ENCODE data around the gene RSPO4.
"Not testable (repeated sequence)": the region's sequence is repeated elsewhere in the genome, so short reads cannot be mapped to it uniquely, and the experiment has no call there.

The RSPO4 gene

GRCh38 chr20:1005452-1006027 lies 3.4 kb upstream of the RSPO4 start:
- in situ Hi-C loops (cut with MboI; ENCODE audit: low sequenced_read_pairs): no loop called here

DNA sequence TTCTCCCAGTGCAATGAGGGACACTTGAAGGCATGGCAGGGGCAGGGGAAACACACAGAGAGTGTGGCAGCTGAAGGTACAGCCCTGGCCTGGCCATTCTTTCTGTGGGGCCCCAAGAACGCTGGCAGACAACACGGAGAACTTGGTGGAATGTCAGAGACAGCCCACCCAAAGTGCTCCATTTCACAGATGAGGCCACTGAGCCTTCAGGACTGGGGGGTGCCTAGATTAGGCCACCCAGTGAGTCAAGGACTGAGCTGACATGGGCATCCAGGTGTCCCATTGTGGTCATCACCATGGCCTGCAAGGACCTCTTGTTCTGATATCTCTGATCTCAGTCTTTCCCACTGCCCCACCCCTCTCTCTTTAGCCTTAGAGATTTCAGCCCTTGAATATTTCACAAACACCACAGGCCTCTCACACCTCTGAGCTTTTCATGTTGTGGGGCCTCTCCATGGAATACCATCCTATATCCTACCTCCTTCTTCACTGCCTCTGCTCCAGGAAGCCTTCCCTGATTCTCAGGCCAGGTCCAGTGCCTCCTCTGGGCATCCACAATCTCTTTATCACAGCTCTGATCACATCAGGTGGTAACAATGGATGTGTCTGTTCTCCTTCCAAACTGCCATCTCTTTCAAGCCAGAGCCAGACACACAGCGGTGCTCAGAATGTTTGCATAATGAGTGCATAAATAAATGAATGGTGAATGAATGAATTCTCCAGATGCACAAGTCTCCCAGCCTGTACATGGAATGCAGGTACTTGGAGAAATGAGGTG lies 2.0 kb upstream of the RSPO4 start:
- in situ Hi-C loops (cut with MboI; ENCODE audit: low sequenced_read_pairs): no loop called here

- in situ Hi-C loops (cut with MboI; ENCODE audit: low sequenced_read_pairs): no loop called here
Measured at GRCh38 chr20:1002682-1003561, 811 bp upstream of the RSPO4 start.

DNA sequence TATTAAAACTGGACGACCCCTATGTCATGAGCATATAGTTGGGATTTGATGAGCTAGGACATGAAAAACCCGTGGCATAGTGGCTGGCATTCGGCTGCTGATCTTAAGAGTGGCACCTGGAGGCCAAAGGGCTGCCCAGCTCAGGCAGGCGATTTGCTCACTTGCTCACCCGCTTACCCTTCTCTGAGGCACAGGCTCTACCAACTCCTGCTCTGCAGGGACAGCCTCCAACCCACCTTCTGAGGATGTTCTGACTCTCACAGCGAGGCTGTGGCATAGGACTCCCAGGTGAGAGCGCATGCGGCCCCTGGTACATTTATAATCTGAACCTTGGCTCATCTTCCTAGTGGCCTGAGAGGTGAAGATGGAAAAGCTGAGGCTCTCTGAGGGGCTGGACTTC lies 995 bp downstream of the RSPO4 start:
- in situ Hi-C loops (cut with MboI; ENCODE audit: low sequenced_read_pairs): no loop called here

GRCh38 chr20:998231-998830 lies 3.8 kb downstream of the RSPO4 start:
- in situ Hi-C loops (cut with MboI; ENCODE audit: low sequenced_read_pairs): no loop called here

GRCh38 chr20:997486-997885 lies 4.6 kb downstream of the RSPO4 start:
- in situ Hi-C loops (cut with MboI; ENCODE audit: low sequenced_read_pairs): no loop called here

DNA sequence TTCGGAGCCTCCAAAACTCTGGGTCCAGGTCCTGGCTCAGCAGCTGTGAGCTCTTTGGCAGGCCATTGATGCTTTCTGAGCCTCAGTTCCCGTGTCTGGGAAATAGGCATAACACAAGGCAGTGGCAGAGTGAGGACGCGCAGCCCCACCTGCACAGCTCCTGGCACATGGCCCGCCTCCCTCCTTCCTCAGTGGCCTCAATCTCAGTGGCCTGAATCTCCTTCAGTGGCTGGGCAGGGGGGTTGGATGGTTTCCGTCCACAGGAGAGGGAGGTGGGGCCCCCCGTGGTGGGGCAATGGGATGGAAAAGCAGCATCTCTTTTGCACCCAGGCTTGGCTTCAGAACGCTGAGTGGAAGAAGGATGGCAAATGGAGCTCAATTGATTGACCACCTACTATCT lies 5.1 kb downstream of the RSPO4 start:
- in situ Hi-C loops (cut with MboI; ENCODE audit: low sequenced_read_pairs): no loop called here

GRCh38 chr20:995170-995569 lies 6.9 kb downstream of the RSPO4 start:
- in situ Hi-C loops (cut with MboI; ENCODE audit: low sequenced_read_pairs): no loop called here

- in situ Hi-C loops (cut with MboI; ENCODE audit: low sequenced_read_pairs): no loop called here
Measured at GRCh38 chr20:992801-993535, 9.1 kb downstream of the RSPO4 start.

DNA sequence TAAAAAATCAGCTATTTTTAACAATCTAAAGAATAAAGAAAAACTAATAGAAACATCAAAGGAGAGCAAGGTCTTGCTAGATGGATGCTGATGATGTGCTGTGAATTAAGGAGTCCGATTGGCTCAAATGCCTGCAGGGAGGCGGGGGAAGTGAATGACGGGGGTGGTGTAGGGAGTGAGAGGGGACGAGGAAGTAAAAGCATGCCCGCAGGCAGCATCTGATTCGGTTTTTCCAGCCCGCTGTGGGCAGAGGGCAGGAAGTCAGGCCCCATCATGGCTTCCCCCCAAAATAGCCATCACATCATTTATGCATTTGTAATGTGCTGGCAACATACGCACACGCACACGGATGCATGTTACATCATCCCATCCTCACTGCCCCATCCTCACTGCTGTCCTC lies 10.3 kb downstream of the RSPO4 start:
- in situ Hi-C loops (cut with MboI; ENCODE audit: low sequenced_read_pairs): no loop called here

- in situ Hi-C loops (cut with MboI; ENCODE audit: low sequenced_read_pairs): no loop called here
Measured at GRCh38 chr20:990293-990959, 11.7 kb downstream of the RSPO4 start.

GRCh38 chr20:988272-988671 lies 13.8 kb downstream of the RSPO4 start:
- in situ Hi-C loops (cut with MboI; ENCODE audit: low sequenced_read_pairs): no loop called here

- in situ Hi-C loops (cut with MboI; ENCODE audit: low sequenced_read_pairs): no loop called here
Measured at GRCh38 chr20:987677-988076, 14.4 kb downstream of the RSPO4 start.

GRCh38 chr20:986733-987355 lies 15.3 kb downstream of the RSPO4 start:
- in situ Hi-C loops (cut with MboI; ENCODE audit: low sequenced_read_pairs): no loop called here

DNA sequence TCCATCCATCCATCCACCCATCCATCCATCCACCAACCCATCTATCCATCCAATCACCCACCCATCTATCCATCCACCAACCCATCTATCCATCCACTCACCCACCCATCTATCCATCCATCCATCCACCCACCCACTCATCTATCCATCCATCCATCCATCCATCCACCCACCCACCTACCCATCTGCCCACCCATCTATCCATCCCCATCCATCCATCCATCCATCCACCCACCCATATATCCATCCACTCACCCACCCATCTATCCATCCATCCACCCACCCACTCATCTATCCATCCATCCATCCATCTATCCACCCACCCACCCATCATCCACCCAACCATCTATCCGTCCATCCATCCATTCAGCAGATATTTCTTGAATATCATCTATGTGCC lies 17.1 kb downstream of the RSPO4 start:
- in situ Hi-C loops (cut with MboI; ENCODE audit: low sequenced_read_pairs): not testable (repeated sequence)

DNA sequence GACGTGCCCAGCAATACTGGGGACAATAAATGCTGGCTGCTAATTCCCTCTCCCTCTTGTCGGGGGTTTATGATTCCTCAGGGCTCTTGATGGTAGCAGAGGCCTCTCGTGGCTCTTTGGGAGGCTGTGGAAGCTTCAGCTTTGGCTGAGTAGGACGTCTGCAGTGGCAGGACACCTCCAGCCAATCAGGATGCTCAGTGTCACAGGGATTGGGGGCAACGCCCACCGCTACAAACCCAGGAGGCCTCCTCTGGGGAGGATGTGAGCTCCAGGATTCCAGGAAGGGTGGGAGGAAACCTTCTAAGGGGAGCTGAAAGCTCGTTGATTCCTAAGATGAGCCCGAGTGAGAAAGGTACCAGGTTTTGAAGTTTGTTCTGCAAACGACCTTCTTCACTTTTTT lies 19.4 kb downstream of the RSPO4 start:
- in situ Hi-C loops (cut with MboI; ENCODE audit: low sequenced_read_pairs): no loop called here

- in situ Hi-C loops (cut with MboI; ENCODE audit: low sequenced_read_pairs): no loop called here
Measured at GRCh38 chr20:977021-977420, 25.1 kb downstream of the RSPO4 start.

- in situ Hi-C loops (cut with MboI; ENCODE audit: low sequenced_read_pairs): no loop called here
Measured at GRCh38 chr20:976033-976432, 26.1 kb downstream of the RSPO4 start.

GRCh38 chr20:973785-974194 lies 28.3 kb downstream of the RSPO4 start:
- in situ Hi-C loops (cut with MboI; ENCODE audit: low sequenced_read_pairs): no loop called here

- in situ Hi-C loops (cut with MboI; ENCODE audit: low sequenced_read_pairs): no loop called here
Measured at GRCh38 chr20:972256-972655, 29.9 kb downstream of the RSPO4 start.
